Endothelial cell of hepatic sinusoid (primary cell): ENCODE measurements around the gene DUSP1.

Experiments used
- in situ Hi-C: cut with HindIII; loops from 2 replicates; pipeline ENCODE4 v1.10.0; 2017; ENCODE audit warnings: low sequenced_read_pairs

Gene DUSP1

DNA sequence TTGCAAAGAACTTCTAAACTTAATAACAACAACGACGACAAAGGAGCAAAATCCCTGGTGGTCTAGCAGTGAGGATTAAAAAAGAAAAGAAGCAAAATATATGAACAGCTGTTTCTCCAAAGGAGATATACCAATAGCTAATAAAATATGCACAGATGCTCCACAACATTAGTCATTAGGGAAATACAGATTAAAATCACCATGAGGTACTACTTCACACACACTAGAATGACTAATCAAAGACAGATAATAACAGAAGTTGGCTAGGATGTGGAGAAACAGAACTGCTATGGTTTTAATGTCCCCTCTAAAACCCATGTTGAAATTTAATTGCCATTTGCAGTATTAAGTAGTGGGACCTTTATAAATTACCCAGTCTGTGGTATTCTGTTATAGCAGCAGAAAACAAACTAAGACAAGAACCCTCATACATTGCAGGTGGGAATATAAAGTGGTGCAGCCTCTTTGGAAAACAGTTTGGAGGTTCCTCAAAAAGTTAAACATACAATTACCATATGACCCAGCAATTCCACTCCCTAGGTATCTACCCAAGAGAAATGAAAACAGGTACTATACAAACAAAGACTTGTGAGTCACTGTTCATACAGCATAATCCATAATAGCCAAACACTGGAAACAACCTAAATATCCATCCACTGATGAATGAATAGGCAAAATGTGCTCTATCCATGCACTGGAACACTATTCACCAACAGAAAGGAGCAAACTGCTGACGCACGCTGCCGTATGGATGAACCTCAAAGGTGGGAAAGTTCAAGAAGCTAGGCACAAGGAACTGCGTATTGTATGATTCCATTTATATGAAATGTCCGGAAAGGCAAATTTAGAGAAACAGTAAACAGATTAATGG, 11.4 kb upstream of the DUSP1 start:
- in situ Hi-C loops = no loop called here

- in situ Hi-C loops = loop anchor here (5.0 kb wide), 1 partner anchor 97 kb away; no protein-coding TSS in a partner anchor
Measured at GRCh38 chr5:172779691-172780341, 8.8 kb upstream of the DUSP1 start.

DNA sequence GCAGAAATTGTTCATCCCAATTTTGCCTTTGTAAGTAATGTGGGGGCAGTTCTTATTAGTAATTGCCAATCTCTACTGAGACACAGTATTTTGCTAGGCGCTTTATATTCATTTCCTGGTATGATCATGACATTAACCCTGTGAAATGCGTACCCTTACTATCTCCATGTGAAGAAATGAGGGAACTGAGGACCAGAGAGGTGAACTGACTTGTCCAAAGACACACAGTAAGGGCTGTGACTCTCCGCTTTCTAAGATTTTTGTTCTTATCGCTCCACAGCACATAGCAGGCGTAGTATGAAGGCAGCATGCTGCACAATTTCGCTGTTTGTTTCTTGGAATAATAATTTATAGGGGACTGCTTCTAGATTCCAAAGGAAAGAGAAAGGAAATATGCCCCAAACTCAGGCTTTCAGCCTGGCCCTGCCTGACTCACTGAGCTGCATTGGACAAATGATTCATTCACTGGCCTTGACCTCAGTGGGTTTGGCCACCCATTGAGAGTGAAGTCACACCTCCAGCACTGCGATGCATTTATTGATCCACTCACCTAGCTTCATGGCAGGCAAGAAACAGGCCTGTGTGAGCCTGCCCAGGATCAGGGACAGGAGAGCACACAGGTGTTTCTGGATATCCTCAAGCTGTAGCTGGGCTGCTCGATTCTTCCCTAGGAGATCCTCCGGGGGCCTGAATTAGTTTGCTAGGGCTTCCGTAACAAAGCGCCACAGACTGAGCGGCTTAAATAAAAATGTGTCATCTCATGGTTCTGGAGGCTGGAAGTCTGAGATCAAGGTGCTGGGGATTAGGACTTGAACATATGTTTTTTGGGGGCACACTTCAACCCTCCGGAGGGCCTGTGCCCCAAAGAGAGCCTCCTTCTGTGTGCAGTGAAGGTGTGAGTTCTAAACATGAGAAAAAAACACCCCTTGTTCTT, 7.2 kb upstream of the DUSP1 start:
- in situ Hi-C loops = loop anchor here (5.0 kb wide), 1 partner anchor 99 kb away; no protein-coding TSS in a partner anchor

- in situ Hi-C loops = loop anchor here (5.0 kb wide), 1 partner anchor 101 kb away; no protein-coding TSS in a partner anchor
Measured at GRCh38 chr5:172776235-172776594, 5.2 kb upstream of the DUSP1 start.

DNA sequence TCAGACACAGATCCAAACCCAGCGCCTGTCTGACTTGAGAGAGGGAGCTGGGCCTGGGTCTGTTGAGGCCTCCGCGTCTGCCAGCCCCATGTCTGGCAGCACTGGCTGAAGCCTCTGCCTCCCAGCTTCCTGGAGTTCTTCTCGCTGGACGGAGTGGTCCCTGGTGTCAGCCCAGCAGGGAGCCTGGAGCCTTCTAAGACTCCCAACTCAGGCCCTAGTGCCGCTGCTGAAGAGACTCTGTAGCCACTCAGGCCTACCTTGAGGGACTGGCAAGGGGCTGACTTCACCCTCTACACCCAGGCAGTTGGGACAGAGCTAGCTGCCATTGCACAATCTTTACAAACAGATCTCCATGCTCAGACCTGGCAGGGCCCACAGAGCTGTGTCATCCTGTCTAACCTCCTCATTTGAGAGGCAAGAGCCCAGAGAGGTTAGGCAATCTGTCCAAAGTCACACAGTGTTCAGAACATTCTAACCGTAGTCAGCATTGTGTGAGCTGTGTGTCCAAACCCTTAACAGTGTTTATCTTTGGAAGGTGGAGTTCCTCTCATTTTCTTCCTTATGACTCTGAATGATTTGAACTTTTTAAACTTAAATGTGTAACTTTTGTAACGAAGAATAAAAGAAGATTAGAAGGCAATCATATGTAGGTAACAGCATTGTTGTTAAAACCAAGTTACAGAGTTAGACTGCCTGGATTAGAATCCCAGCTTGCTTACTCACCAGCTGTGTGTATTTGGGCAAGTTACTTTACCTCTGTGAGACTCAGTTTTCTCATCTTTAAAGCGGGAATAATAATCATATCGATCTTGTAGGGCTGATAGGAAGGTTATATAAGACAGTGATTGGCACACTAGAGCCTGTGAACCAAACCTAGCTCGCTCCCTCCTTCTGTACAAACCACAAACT, 4.6 kb upstream of the DUSP1 start:
- in situ Hi-C loops = loop anchor here (5.0 kb wide), 1 partner anchor 102 kb away; no protein-coding TSS in a partner anchor

DNA sequence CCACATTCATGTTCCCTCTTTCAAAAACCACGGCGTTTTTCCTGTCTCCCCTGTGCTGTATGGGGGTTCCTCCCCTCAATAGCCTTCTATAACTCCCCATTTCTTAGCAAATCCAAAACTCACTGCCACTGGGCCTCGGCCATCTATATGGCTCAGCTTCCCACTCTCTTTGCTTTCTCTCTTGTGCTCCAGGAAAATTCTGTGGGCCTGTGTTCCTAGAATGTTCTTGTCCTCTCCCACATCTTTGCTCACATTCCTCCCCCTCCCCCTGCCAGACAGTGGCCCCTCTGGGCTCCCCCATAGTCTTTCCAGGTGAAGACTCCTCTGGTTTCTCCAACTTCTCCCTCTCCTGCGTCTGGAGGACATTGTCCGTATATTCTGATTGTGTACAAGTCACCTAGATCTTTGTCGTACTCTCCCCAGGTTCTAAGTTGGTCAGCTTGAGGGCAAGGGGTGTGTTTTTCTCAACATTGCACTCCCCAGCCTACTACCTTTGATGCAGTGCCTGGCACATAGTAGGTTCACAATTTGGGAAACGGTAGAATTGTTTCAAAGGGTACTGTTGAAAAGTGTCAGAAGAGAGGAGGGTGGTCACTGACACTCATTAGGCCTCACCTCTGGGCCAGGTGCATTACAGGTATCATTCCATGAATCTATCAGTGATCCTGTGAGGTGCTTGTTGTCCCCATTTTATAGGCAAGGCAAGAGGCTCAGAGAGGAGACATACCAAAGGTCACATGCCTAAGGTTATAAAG, 3.7 kb upstream of the DUSP1 start:
- in situ Hi-C loops = loop anchor here (5.0 kb wide), 1 partner anchor 103 kb away; no protein-coding TSS in a partner anchor

DNA sequence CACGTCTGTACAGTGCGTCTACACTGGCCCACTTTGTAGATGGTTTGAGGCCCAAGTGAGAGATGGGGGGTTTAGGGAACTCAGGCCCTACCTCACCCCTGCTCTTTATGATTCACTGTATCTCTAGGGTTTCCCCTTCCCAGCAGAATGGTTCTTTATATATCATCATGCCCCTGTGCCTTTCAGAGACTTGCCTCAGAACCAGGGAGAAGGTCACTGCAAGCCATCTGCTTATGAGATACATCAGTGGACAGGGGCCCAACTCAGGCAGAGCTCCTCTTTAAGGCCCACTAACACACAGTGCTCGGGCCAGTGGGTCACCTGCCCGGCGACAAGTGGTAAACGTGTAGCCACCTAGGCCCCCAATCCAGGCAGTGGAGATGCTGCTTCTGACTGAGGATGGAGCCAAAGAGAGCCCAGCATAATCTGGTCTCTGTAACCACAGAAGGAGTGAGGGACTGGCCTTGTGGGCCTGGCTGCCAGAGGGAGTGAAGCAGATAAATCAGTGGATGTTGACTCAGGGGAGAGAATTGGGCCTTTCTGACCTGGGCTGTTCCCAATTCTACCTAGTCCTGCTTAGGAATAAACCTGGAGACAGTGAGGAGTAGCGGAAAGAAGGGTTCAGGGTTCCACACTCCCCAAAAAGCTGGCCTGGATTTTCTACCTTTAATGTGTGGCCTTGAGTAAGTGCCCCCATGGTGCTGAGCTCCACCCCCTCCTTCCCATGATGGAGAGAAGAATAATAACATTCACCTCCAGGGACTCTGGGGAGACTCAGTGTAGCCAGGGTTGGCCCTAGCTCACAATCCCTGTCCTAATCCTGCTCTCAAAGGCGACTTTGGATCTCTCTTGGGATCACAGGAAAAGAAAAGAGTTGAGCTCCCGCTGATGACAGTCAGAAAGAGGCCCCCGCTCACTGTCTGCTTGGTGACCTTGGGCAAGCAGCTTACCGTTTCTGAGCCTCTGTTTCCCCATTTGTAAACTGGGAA, 2.8 kb upstream of the DUSP1 start:
- in situ Hi-C loops = no loop called here

- in situ Hi-C loops = no loop called here
Measured at GRCh38 chr5:172772112-172772906, 1.3 kb upstream of the DUSP1 start.

DNA sequence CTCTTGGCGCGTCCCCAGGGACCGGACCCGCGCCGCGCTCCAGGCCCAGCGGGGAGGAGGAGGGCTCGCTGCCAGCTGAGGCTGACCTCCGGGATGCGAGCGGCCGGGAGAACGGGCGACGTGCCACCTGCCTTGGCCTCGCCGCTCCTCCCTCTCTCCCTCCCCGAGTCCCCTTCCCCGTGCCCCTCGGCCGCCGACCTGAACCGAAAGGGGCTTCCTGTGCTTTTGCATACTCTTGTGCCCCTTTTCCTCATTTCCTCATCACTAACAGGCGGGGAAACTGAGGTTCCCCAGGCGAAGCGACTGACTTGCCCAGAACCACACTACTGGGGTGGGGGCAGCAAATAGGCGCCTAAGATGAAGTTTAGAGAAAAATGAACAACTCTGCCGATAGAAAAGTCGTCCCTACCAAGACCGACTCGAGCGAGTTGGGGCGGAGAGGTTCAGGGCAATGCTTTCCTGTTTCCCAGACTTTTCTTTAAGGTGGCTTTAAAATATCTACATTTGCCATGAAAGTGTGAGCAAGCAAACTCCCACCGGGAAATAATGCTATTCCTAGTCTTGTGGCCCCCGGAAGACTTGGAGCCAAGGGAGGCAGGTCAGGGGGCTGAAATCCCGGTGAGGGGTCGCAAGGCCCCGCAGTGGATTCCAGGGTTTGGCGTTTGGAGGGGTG, 580 bp upstream of the DUSP1 start:
- in situ Hi-C loops = no loop called here

DNA sequence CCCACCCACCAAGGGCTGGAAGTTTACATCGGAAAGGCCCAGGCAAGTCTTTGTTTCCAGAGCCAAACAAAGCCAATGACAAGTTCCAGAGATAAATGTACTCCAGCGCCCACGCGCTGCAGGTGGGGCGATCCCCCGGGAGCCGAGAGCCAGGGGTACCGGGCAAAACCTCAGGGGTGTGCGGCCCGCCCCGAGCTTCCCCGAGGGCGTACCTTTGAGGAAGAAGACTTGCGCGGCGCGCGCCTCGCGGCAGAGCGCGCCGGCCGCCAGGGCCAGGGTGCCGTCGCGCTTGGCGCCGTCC, 671 bp downstream of the DUSP1 start:
- in situ Hi-C loops = no loop called here

- in situ Hi-C loops = no loop called here
Measured at GRCh38 chr5:172769616-172770373, 1.2 kb downstream of the DUSP1 start.

- in situ Hi-C loops = no loop called here
Measured at GRCh38 chr5:172769342-172769615, 1.7 kb downstream of the DUSP1 start.

DNA sequence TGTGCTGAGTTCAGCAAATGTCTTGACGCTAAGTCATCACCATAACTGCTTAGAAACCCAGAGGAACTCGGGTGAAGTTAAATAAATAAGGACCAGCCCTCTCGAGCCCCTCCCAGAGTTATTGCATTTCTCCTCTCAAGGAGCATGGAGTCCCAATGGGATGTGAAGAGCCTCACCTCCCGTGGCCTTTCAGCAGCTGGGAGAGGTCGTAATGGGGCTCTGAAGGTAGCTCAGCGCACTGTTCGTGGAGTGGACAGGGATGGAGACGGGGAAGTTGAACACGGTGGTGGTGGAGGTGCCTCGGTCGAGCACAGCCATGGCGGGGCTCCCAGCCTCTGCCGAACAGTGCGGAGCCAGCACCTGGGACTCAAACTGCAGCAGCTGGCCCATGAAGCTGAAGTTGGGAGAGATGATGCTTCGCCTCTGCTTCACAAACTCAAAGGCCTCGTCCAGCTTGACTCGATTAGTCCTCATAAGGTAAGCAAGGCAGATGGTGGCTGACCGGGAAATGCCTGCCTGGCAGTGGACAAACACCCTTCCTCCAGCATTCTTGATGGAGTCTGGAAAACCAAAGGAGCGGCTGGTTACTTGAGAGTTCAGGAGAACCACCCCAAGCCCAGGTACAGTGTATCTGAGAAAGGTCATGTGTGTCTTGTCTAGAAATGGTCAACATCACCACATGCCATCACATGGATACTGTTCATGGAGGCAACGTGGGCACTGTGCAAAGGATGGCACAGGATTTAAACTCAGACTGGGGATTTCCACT, 2.2 kb downstream of the DUSP1 start:
- in situ Hi-C loops = no loop called here

- in situ Hi-C loops = no loop called here
Measured at GRCh38 chr5:172768098-172768572, 2.9 kb downstream of the DUSP1 start.

GRCh38 chr5:172766287-172767108, 4.5 kb downstream of the DUSP1 start:
- in situ Hi-C loops = no loop called here
